Gastroesophageal sphincter (tissue), 3 donors: ENCODE measurements around the gene COPS9.

Source experiments
- CTCF ChIP-seq, 4 experiments: fragments of 200-600 bp in 2 of 4; fragments of 450-650 bp in 2 of 4; sonication (generic) in 1 of 4; IDR thresholded peaks; one replicate each; pipeline ENCODE4 v1.5.1; 2017 to 2019; ENCODE audit warnings: antibody characterized with exemption in 4 of 4, mild to moderate bottlenecking in 2 of 4, moderate library complexity in 2 of 4
- EP300 ChIP-seq: sonication (generic); formaldehyde crosslinking; IDR thresholded peaks from one replicate; pipeline ENCODE4 v1.6.1; 2017; ENCODE audit warnings: antibody characterized with exemption, mild to moderate bottlenecking
- POLR2A ChIP-seq, 2 donors: fragments of 450-650 bp; IDR thresholded peaks; one replicate each; pipeline ENCODE4 v1.6.1; 2017; ENCODE audit warnings: antibody characterized with exemption in 2 of 2, mild to moderate bottlenecking in 2 of 2, moderate library complexity in 1 of 2
- POLR2AphosphoS5 ChIP-seq: sonication (generic); formaldehyde crosslinking; IDR thresholded peaks from one replicate; pipeline ENCODE4 v1.6.1; 2017; ENCODE audit warnings: antibody characterized with exemption

- TF ChIP-seq CTCF (IDR thresholded peaks at IDR 0.05) = no peak
- no peak for TF ChIP-seq POLR2AphosphoS5
- no peak for TF ChIP-seq EP300
- TF ChIP-seq POLR2A (IDR thresholded peaks at IDR 0.05) = no peak
Observed at GRCh38 chr2:240138254-240138984, 2.3 kb upstream of the COPS9 start.
